GM18505 (cell line): ENCODE results near the gene SCYL1.
A peak's percentile ranks its signal among the peaks of the same experiment; 100 is the strongest.

ENCODE experiments used
- ATAC-seq: cut with Tn5 transposase; IDR thresholded peaks from one replicate; pipeline ENCODE4 v1.9.1; 2021; ENCODE audit not compliant: unreplicated experiment
- POLR2A ChIP-seq: IDR thresholded peaks from 4 replicates; pipeline ENCODE4 v1.6.1; 2011; ENCODE audit warnings: borderline replicate concordance; ENCODE audit not compliant: insufficient read depth, insufficient read length; ENCODE audit errors: extremely low read depth

Gene SCYL1

DNA sequence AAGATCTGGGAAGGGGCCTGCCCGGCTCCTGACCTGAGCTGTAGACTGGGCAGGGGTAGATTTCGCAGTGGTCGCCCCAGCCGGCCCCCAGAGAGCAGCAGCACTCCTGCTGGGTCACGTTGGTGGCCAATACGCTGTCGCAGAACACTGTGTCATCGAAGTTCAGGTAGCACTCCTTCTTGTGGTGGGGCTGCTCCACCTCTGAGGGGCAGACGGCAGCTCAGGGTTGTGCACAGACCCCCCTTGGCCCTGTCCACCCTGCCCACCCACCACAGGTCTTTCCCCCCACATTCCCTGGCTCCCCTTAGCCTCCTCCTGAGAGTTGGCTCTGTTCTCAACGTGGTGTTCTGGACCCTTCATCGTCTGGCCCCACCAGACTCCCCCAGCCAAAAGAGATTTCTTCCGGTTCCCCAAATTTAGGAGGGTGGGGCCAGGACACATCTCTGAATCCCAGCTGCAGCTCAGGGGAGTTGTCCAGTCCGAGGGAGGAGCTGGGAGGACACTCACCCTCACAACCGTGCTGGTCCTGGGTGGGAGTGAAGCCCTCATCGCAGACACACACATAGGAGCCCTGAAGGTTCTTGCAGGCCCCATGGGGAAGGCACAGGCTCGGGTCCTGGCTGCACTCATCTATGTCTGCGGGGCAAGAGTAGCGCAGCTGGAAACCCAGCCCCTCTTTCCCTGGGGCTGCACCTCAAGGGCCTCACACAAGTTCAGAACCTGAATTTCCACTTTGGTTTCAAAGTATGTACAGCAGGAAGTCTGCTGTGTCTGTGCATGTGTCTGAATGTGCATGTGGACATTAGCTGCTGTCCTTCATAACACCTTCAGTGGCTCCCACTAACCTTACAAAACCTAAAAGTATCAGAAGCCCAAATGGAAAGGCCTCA, 16.5 kb downstream of the SCYL1 start:
- ATAC-seq = no peak
- TF ChIP-seq POLR2A = no peak

GRCh38 chr11:65542738-65543390, 18.0 kb downstream of the SCYL1 start:
- no peak for ATAC-seq
- no peak for TF ChIP-seq POLR2A

DNA sequence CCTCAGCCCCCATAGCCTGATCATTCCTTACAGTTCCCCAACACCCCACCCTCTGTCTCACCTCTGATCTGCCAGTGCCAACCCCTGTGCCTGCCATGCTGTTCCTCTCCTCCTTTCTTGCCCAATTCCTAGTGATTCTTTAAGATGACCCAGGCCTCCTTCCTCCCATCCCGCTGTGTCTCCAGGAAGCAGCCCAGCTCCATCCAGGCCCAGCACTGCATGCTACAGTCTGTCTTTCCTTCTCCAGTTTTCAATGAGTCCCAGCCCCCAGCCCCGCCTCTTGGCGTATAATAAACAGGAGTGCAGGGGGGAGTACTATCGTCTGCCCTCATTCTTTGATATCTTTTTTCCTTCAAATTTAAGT, 21.0 kb downstream of the SCYL1 start:
- no peak for TF ChIP-seq POLR2A
- ATAC-seq = no peak

GRCh38 chr11:65546217-65546958, 21.5 kb downstream of the SCYL1 start:
- ATAC-seq = peak; percentile 70
- no peak for TF ChIP-seq POLR2A

DNA sequence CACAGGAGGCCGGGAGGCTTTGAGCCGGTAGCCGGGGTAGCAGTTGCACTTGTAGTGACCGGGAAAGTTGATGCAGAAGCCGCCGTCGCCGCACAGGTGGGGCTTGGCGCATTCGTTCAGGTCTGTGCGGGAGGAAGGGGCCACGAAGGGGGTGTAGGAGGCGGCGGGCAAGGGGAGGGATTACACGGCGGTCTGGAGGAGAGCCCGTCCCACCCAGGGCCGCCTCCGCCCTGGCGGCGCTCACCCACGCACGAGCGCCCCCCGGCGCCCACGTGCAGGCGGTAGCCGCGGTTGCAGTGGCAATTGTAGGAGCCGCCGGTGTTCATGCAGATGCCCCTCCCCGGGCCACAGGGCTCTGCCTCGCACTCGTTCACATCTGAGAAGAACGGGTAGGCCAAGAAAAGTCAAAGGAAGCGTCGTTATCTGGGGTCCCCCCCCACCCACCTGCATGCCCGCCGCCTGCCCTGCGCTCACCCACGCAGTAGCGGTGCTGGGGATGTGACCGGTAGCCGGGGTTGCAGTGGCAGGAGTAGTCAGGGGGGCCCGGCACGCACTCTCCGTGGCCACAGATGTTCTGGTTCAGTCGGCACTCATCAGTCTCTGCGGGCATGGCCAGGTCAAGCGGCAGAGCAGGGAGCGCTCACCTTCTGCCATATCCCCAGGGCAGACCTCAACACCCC, 22.7 kb downstream of the SCYL1 start:
- no peak for ATAC-seq
- no peak for TF ChIP-seq POLR2A

DNA sequence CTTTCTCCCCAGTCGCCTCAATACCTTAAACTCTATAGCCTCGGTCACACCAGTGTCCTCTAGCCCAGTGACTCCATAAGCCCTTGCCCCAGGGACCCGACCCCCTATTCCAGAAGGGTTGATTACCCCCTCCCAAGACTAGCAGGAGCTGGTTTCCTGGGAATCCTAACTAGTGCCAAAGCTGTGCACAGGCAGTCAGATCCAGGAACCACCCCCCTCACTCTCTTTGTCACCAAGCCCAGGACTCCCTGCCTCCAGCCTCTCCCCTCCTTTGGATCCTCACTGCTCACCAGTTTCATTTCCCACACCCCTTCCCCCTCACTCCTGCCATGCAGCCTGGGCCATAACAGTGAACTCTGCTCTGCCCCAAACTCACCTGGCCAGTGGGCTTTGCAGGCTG, 23.5 kb downstream of the SCYL1 start:
- TF ChIP-seq POLR2A = no peak
- no peak for ATAC-seq

- TF ChIP-seq POLR2A = no peak
- ATAC-seq = no peak
These were observed 24.2 kb downstream of the SCYL1 start for GRCh38 chr11:65549096-65549495.

GRCh38 chr11:65551572-65552387, 26.9 kb downstream of the SCYL1 start:
- no peak for TF ChIP-seq POLR2A
- no peak for ATAC-seq

GRCh38 chr11:65552388-65552951, 27.6 kb downstream of the SCYL1 start:
- no peak for TF ChIP-seq POLR2A

DNA sequence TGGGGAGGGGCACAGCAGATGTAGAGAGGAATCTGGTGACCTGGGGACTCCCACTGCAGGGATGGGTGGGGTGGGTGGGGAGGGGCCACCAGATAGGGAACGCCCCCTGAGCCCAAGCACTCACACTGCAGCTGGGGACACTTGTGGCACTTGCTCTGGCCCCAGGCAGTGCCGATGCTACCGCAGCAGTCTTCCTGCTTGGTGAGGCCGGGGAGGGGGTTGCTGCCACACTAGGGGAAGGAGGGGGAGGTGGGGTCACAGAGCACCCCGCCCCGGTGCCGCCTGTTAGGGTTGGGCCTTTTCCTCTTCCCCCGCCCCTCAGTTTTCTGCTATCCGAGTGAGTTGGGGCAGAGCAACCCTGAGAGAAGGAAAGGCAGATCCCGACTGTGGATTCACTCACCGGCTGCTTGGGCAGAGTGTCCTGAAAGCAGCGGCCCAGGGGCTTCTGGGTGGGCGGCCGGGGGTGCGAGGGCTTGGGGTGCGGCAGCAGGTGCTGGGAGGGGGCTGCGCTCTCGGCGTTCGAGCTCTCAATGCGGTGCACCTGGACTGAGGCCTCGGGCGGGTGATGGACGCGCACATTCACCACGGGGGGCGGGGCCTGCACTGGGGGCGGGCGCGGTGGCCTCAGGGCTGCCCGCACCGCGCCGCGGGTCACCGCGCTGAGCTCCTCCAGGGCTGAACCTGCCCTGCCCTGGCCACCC, 28.6 kb downstream of the SCYL1 start:
- no peak for ATAC-seq
- no peak for TF ChIP-seq POLR2A

More at GRCh38 chr11:65552388-65552951, 27.6 kb downstream of the SCYL1 start:
- ATAC-seq = no peak

GRCh38 chr11:65554057-65554818, 29.4 kb downstream of the SCYL1 start:
- TF ChIP-seq POLR2A = no peak
- ATAC-seq = no peak

GRCh38 chr11:65554842-65555430, 30.1 kb downstream of the SCYL1 start:
- no peak for ATAC-seq
- no peak for TF ChIP-seq POLR2A
